Measurements from ENCODE around the gene MMS22L.

MMS22L gene

DNA sequence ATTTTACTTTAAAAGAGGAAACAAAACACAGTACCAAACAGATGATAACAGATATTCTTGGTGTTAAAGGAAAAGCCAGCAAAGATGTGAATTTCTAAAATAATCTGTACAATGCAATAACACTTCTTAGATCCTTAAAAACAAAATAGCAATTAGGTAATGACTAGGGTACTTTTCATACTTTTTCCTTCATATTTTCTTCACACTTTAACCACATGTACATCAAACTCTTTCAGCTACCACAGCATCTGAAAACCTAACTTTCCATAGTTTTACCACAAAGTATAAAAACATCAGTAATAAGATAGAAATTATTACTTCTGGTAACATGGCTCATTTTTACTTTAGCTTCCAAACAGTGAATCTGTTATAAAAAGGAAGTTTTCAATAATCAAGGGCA, 141.3 kb downstream of the MMS22L start:
- peaks cover 8% of the 10 kb centered on the region; the same call in 1 of the 2 replicates for H3K36me3 ChIP-seq (ENCODE audit: insufficient read depth, low read length)
- no peak overlapping the region for H3K27ac ChIP-seq (ENCODE audit: low read depth, low read length)
- no peak overlapping the region for H3K9ac ChIP-seq (ENCODE audit: low read depth, low read length)
- H3K4me1 ChIP-seq (ENCODE audit: insufficient read depth, low read length): no peaks in the 10 kb centered on the region
- no peaks in the 10 kb centered on the region for H3K27me3 ChIP-seq (ENCODE audit: insufficient read depth, low read length)
- no peaks in the 10 kb centered on the region for H3K9me3 ChIP-seq (ENCODE audit: insufficient read depth, low read depth, low read length)
- H3K4me3 ChIP-seq (ENCODE audit: low read length): no peak overlapping the region

DNA sequence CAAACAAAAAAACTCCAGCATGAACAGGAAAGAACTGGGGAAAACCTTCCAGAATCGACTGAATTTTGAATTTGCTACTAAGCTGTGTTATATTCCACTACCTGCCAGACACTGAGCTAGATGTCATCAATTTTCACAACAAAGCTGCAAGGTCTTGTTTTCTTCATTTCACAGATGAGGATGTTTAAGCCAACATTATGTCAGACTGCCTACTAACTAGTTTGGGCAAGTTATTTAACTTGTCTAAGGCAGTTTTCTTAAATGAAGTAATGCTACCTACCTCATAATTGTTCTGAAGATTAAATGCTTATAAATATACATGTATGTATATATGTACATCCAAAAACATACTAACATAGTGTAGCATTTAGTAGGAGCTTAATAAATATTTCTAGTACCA, 144.4 kb downstream of the MMS22L start:
- Histone ChIP-seq H3K4me3 (ENCODE audit: low read length) (no peak overlapping the region), H3K27me3 (ENCODE audit: insufficient read depth, low read length) (no peaks in the 10 kb centered on the region), H3K4me1 (ENCODE audit: insufficient read depth, low read length) (no peaks in the 10 kb centered on the region), H3K9ac (ENCODE audit: low read depth, low read length) (no peak overlapping the region), H3K9me3 (ENCODE audit: insufficient read depth, low read depth, low read length) (no peaks in the 10 kb centered on the region), H3K27ac (ENCODE audit: low read depth, low read length) (no peak overlapping the region), H3K36me3 (ENCODE audit: insufficient read depth, low read length) (no peaks in the 10 kb centered on the region)
- 87% methylated on average over 1 of the region's 1 CpG for WGBS

DNA sequence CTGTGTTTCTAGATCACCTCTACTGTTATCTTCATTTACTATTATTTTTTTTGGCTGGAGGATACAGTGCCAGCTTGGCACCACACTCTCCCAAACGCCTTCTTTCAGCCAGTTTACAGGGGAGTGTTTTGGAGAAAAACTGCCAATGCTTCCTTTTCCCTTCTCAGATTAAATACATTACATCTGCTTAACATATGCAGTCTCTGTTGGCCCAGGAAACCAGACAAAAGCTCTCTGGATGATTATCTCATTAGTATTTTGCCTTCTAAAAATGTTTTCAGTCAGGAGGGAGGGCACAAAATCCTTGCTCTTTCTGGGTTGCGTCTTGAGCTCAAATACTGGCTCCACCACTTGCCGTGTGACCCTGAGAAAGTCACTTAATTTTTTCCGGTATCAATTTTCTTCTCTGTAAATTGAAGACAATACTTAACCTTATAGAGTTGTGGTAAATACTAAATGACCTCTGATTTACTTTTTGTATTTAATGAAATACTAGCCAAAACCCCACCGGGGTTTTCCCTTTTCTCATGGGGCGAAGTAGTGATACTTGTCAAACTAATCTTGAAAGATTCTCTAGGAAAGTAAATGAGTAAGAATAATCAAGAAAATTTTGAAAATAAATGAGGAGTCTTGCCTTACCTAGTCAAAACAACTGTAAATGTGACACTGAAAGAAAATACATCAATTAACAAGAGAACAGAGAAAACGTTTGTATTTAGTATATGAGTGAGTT, 146.2 kb downstream of the MMS22L start:
- Histone ChIP-seq H3K9me3 (ENCODE audit: insufficient read depth, low read depth, low read length) (no peaks in the 10 kb centered on the region), H3K4me3 (ENCODE audit: low read length) (no peak overlapping the region), H3K27ac (ENCODE audit: low read depth, low read length) (no peak overlapping the region), H3K9ac (ENCODE audit: low read depth, low read length) (no peak overlapping the region), H3K27me3 (ENCODE audit: insufficient read depth, low read length) (no peaks in the 10 kb centered on the region), H3K4me1 (ENCODE audit: insufficient read depth, low read length) (no peaks in the 10 kb centered on the region), H3K36me3 (ENCODE audit: insufficient read depth, low read length) (no peaks in the 10 kb centered on the region)
- WGBS: 92% methylated on average over 6 of the region's 7 CpGs

DNA sequence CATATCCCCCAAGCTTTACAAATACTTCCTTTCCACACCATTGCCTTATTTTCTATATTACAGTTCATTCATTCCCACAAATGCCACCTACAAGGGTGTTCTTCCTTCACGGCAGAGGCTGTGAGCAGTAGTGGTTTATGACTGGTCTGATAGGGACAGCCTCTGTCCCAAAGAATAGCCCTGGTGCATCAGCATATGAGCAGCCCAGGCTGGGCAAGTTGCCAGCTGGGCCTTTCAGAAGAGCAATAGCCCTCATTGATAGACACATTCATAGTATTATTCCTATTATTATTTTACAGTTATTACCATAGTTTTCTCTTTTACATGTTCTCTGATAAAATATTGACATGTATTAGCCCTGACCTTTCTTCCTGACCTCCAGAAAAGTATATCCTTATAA, 149.9 kb downstream of the MMS22L start:
- WGBS: no CpG with 5 or more reads among the region's 1 CpG
- H3K4me1 ChIP-seq (ENCODE audit: insufficient read depth, low read length): no peaks in the 10 kb centered on the region
- no peak overlapping the region for H3K27ac ChIP-seq (ENCODE audit: low read depth, low read length)

DNA sequence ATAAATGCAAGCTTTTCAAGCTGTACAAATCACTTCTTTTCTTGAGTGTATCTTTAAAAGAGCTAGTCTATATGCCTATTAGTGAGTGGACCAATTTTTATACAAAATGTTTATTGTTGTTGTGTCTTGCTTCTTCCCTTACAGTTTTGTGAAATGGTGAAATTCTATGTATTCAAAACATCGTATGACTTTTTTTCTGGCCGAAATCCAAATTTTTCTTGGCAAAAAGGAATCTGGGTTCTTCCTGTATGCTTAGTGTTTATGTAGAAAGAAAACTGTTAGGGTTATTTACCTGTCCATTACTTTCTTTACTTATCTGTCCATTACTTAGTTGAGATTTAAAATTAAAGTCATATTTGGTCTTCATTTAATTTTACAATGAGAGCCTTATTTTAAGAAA, 153.9 kb downstream of the MMS22L start:
- WGBS: 100% methylated on average over 2 of the region's 2 CpGs

More for the DNA sequence above, 149.9 kb downstream of the MMS22L start:
- no peak overlapping the region for H3K4me3 ChIP-seq (ENCODE audit: low read length)
- no peak overlapping the region for H3K9ac ChIP-seq (ENCODE audit: low read depth, low read length)
- no peaks in the 10 kb centered on the region for H3K27me3 ChIP-seq (ENCODE audit: insufficient read depth, low read length)
- H3K36me3 ChIP-seq (ENCODE audit: insufficient read depth, low read length): no peaks in the 10 kb centered on the region
- H3K9me3 ChIP-seq (ENCODE audit: insufficient read depth, low read depth, low read length): no peaks in the 10 kb centered on the region

DNA sequence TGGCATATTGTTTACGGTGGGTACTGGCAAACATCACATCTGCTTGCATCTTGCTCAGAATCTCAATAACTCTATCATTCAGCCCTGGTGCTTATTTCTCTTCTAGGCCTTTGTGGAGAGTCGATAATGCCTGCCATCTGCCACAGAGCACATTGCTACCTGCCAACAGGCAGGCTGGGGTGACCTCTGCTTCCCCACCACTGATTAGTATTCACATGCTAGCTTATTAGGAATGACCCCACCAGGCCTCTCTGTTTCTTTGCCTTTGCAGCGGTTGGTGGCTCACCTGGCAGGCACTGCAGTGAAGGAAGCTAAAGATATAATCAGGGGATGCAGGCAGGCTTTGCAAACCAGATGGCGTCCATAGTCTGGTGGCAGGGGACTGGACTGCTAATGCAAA, 154.5 kb downstream of the MMS22L start:
- Histone ChIP-seq H3K9me3 (ENCODE audit: insufficient read depth, low read depth, low read length) (no peaks in the 10 kb centered on the region), H3K27ac (ENCODE audit: low read depth, low read length) (no peak overlapping the region), H3K36me3 (ENCODE audit: insufficient read depth, low read length) (no peaks in the 10 kb centered on the region), H3K9ac (ENCODE audit: low read depth, low read length) (no peak overlapping the region), H3K27me3 (ENCODE audit: insufficient read depth, low read length) (no peaks in the 10 kb centered on the region), H3K4me3 (ENCODE audit: low read length) (no peak overlapping the region), H3K4me1 (ENCODE audit: insufficient read depth, low read length) (no peaks in the 10 kb centered on the region)
- WGBS: 88% methylated on average over 4 of the region's 4 CpGs

More for the DNA sequence above, 153.9 kb downstream of the MMS22L start:
- Histone ChIP-seq H3K9me3 (ENCODE audit: insufficient read depth, low read depth, low read length) (no peaks in the 10 kb centered on the region), H3K4me3 (ENCODE audit: low read length) (no peak overlapping the region), H3K27ac (ENCODE audit: low read depth, low read length) (no peak overlapping the region), H3K4me1 (ENCODE audit: insufficient read depth, low read length) (no peaks in the 10 kb centered on the region), H3K9ac (ENCODE audit: low read depth, low read length) (no peak overlapping the region), H3K27me3 (ENCODE audit: insufficient read depth, low read length) (no peaks in the 10 kb centered on the region), H3K36me3 (ENCODE audit: insufficient read depth, low read length) (no peaks in the 10 kb centered on the region)

DNA sequence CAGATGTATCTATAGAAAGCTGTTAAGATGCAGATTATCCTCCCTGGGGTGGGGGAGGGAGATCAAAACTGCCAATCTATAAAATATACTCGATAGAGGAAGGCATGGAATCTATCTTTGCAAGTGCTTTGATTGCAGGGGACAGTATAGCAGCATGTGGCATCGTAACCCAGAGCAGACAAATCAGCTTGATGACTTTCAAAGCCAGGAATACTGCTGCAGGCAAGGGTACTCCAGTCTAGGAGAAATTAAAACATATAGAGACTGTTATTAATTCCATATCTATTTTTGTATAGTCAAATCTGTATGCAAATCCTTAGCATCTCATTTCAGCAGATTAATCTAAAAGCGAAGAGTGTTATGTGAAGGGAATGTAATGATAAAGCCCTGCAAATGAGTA, 159.4 kb downstream of the MMS22L start:
- WGBS: 89% methylated on average over 3 of the region's 3 CpGs
- no peaks in the 10 kb centered on the region for H3K36me3 ChIP-seq (ENCODE audit: insufficient read depth, low read length)

DNA sequence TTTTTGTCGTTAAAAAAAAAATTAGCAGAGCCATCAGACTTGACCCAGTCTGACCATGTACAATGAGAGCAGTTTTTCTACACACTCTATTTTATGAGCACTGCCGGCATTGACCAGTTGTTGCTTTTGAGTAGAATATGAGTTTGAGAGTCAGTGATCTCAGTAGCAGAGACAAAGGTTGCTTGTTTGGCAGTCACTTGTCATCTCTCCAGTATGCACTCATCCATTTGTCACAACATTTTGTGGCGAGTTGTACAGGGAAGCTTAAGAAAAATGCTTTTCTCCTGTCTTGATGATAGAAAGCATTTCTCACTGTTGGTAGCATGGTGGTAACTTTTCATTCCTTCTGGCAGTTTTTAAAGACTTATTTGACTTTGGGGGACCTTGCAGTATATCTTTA, 159.9 kb downstream of the MMS22L start:
- 93% methylated on average over 2 of the region's 3 CpGs for WGBS
- Histone ChIP-seq H3K36me3 (ENCODE audit: insufficient read depth, low read length) (no peaks in the 10 kb centered on the region), H3K4me3 (ENCODE audit: low read length) (no peak overlapping the region), H3K4me1 (ENCODE audit: insufficient read depth, low read length) (no peaks in the 10 kb centered on the region), H3K27ac (ENCODE audit: low read depth, low read length) (no peak overlapping the region), H3K9me3 (ENCODE audit: insufficient read depth, low read depth, low read length) (no peaks in the 10 kb centered on the region), H3K27me3 (ENCODE audit: insufficient read depth, low read length) (no peaks in the 10 kb centered on the region), H3K9ac (ENCODE audit: low read depth, low read length) (no peak overlapping the region)

More for the DNA sequence above, 159.4 kb downstream of the MMS22L start:
- no peak overlapping the region for H3K4me3 ChIP-seq (ENCODE audit: low read length)
- no peaks in the 10 kb centered on the region for H3K9me3 ChIP-seq (ENCODE audit: insufficient read depth, low read depth, low read length)
- no peak overlapping the region for H3K9ac ChIP-seq (ENCODE audit: low read depth, low read length)
- no peaks in the 10 kb centered on the region for H3K27me3 ChIP-seq (ENCODE audit: insufficient read depth, low read length)
- H3K4me1 ChIP-seq (ENCODE audit: insufficient read depth, low read length): no peaks in the 10 kb centered on the region
- no peak overlapping the region for H3K27ac ChIP-seq (ENCODE audit: low read depth, low read length)

DNA sequence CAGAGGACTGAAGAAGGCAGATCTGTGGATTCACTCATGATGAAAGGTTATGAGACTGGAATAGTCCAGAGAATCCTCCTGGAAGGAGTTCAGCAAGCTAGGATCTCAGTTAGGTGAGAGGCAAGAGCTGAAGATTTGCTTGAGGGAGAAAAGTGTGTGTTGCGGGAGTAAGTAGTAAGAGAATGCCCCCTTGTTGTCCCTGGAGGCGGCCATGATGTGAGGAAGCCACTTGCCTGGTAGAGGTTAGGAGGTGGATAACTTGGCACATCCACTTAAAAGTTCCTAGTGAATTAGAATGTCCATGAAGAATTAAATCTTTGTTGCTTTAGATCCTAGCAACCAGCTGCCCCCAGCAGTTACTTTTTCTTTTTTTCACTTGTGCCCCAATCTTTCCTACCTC, 162.5 kb downstream of the MMS22L start:
- Histone ChIP-seq H3K4me3 (ENCODE audit: low read length) (no peak overlapping the region), H3K27ac (ENCODE audit: low read depth, low read length) (no peak overlapping the region), H3K36me3 (ENCODE audit: insufficient read depth, low read length) (no peaks in the 10 kb centered on the region), H3K9ac (ENCODE audit: low read depth, low read length) (no peak overlapping the region), H3K27me3 (ENCODE audit: insufficient read depth, low read length) (no peaks in the 10 kb centered on the region), H3K9me3 (ENCODE audit: insufficient read depth, low read depth, low read length) (no peaks in the 10 kb centered on the region), H3K4me1 (ENCODE audit: insufficient read depth, low read length) (no peaks in the 10 kb centered on the region)
- 92% methylated on average over 2 of the region's 2 CpGs for WGBS

DNA sequence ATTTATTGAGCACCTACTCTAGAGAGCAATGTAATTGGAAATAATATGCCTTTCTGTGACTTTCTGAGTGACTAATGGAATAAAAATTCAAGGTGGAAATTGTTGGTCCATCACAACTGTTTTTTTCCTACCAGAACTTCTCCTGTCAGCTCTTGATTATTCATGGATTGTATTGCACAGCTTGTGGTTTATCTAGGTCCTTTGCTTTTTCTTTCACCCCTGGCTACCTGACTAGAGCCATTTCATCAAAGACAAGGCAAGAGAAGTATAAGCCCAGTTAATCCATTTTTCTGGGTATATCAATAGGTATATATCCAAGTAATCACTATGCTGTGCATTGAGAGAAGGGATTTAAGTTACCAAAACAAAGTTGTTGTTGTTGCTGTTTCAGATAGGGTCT, 168.4 kb downstream of the MMS22L start:
- H3K9ac ChIP-seq (ENCODE audit: low read depth, low read length): no peak overlapping the region
- H3K36me3 ChIP-seq (ENCODE audit: insufficient read depth, low read length): no peaks in the 10 kb centered on the region
- no peaks in the 10 kb centered on the region for H3K9me3 ChIP-seq (ENCODE audit: insufficient read depth, low read depth, low read length)
- no peaks in the 10 kb centered on the region for H3K4me1 ChIP-seq (ENCODE audit: insufficient read depth, low read length)
- H3K27me3 ChIP-seq (ENCODE audit: insufficient read depth, low read length): no peaks in the 10 kb centered on the region
- no peak overlapping the region for H3K4me3 ChIP-seq (ENCODE audit: low read length)
- H3K27ac ChIP-seq (ENCODE audit: low read depth, low read length): no peak overlapping the region

DNA sequence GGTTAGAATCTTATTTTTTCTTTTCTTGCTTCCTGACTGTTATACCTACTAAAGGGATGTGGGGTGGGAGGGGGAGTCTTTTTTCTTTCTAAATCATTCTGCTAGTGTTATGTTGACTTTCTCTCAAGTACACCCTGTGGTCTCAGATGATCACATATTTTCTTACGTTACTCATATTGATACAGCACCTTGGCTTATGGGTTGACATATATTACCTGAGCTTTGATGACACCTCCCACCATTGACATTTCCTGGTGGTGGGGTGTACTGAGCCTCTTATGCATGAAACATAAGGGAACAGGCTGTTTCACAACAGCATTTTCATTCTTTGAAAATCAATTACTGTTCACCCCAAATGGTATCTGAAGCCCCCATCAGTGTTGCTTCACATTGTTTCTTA, 169.8 kb downstream of the MMS22L start:
- no peak overlapping the region for H3K4me3 ChIP-seq (ENCODE audit: low read length)
- H3K36me3 ChIP-seq (ENCODE audit: insufficient read depth, low read length): no peaks in the 10 kb centered on the region
- WGBS: 88% methylated on average over 1 of the region's 1 CpG
- no peak overlapping the region for H3K9ac ChIP-seq (ENCODE audit: low read depth, low read length)
- H3K4me1 ChIP-seq (ENCODE audit: insufficient read depth, low read length): 0 out of 2 replicates have a peak, but pooled peaks cover under 1% of the 10 kb centered on the region
- no peaks in the 10 kb centered on the region for H3K27me3 ChIP-seq (ENCODE audit: insufficient read depth, low read length)
- no peaks in the 10 kb centered on the region for H3K9me3 ChIP-seq (ENCODE audit: insufficient read depth, low read depth, low read length)
- H3K27ac ChIP-seq (ENCODE audit: low read depth, low read length): no peak overlapping the region

DNA sequence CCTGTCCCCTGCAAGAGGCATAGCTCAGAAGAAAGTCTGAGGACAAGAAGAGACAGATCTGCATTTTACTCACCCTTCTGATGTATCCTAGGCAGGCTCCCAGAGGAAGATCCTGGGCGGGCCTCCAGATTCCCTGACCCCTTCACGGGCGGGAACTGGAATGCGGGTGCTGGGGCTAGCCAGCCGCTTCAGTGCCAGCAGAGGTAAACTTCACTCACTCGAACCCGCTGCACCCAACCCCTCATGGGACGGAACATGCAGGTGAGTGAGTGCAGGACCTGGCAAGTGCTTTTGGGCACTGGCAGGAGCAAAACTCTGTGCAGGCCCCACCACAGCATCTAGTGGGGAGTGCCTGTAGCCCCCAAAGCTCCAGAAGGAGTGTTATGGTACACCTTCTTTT, 171.8 kb downstream of the MMS22L start:
- Histone ChIP-seq H3K4me1 (ENCODE audit: insufficient read depth, low read length) (0 out of 2 replicates have a peak, but pooled peaks cover 3% of the 10 kb centered on the region), H3K36me3 (ENCODE audit: insufficient read depth, low read length) (no peaks in the 10 kb centered on the region), H3K27me3 (ENCODE audit: insufficient read depth, low read length) (no peaks in the 10 kb centered on the region), H3K4me3 (ENCODE audit: low read length) (no peak overlapping the region), H3K9ac (ENCODE audit: low read depth, low read length) (no peak overlapping the region), H3K27ac (ENCODE audit: low read depth, low read length) (no peak overlapping the region), H3K9me3 (ENCODE audit: insufficient read depth, low read depth, low read length) (no peaks in the 10 kb centered on the region)
- 96% methylated on average over 8 of the region's 8 CpGs for WGBS
